Measurements from ENCODE around the gene PCDHGA1.

Gene PCDHGA1

GRCh38 chr5:141479776-141480175 is 149.5 kb downstream of the PCDHGA1 start:
- TF ChIP-seq CTCF (conservative IDR thresholded peaks at IDR 0.05; ENCODE audit: low read depth, low read length): no peak
- DNase-seq (ENCODE audit: low read depth): no peak
- H3K4me3 ChIP-seq (ENCODE audit: low read depth, low read length): no peak overlapping the region

- no peak for DNase-seq (ENCODE audit: low read depth)
- no peak overlapping the region for H3K4me3 ChIP-seq (ENCODE audit: low read depth, low read length)
- TF ChIP-seq CTCF (conservative IDR thresholded peaks at IDR 0.05; ENCODE audit: low read depth, low read length): no peak
Observed at GRCh38 chr5:141483902-141484301, 153.6 kb downstream of the PCDHGA1 start.

GRCh38 chr5:141484310-141484640 is 154.0 kb downstream of the PCDHGA1 start:
- peak overlapping the region; percentile 55 for H3K4me3 ChIP-seq (ENCODE audit: low read depth, low read length)
- TF ChIP-seq CTCF (conservative IDR thresholded peaks at IDR 0.05; ENCODE audit: low read depth, low read length): no peak
- DNase-seq (ENCODE audit: low read depth): no peak

GRCh38 chr5:141484641-141485311 is 154.5 kb downstream of the PCDHGA1 start, which contains the start of gene PCDHGC4:
TSS of gene PCDHGC4 (plus strand) at chr5:141485030. CDS start at chr5:141485174, 144 bp downstream.
- peak; percentile 57 for DNase-seq (ENCODE audit: low read depth)
- TF ChIP-seq CTCF (conservative IDR thresholded peaks at IDR 0.05; ENCODE audit: low read depth, low read length): no peak
- peak within 1 kb of the TSS; percentile 55 for H3K4me3 ChIP-seq (ENCODE audit: low read depth, low read length)

GRCh38 chr5:141485321-141486055 is 155.2 kb downstream of the PCDHGA1 start:
- no peak for TF ChIP-seq CTCF (conservative IDR thresholded peaks at IDR 0.05; ENCODE audit: low read depth, low read length)
- H3K4me3 ChIP-seq (ENCODE audit: low read depth, low read length): peak overlapping the region; percentile 55
- DNase-seq (ENCODE audit: low read depth): no peak

GRCh38 chr5:141486091-141486490 is 155.8 kb downstream of the PCDHGA1 start:
- TF ChIP-seq CTCF (conservative IDR thresholded peaks at IDR 0.05; ENCODE audit: low read depth, low read length): no peak
- H3K4me3 ChIP-seq (ENCODE audit: low read depth, low read length): no peak overlapping the region
- no peak for DNase-seq (ENCODE audit: low read depth)

GRCh38 chr5:141487131-141487530 is 156.8 kb downstream of the PCDHGA1 start:
- no peak for DNase-seq (ENCODE audit: low read depth)
- TF ChIP-seq CTCF (conservative IDR thresholded peaks at IDR 0.05; ENCODE audit: low read depth, low read length): no peak
- no peak overlapping the region for H3K4me3 ChIP-seq (ENCODE audit: low read depth, low read length)
